ENCODE measurements around the gene CHSY3. TPM values are rescaled to one million over a fixed set of nuclear protein-coding genes. Genes with fewer than 3 reads are reported as not detected.

Gene CHSY3
- total RNA-seq, 4 donors from 2014 or later, result 0.77 to 22.1 (median 2.8) TPM; not detected in 1

DNA sequence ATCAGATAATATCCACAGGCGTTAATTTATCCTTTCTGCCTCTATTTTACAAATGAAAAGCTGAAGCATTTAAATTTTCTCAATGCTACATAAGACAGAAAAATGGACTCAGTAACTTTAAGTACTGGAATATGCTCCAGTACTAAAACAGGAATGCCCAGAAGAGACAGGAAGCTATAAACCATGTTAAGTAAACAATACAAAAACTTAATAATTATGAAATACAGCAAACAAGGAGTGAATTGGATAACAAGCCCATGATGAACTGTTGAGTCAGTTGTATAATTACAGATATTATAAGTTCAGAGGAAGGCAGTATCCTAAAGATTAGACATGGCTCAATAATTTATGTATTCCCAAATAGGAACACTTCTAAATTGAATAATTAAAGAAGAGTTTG lies 148.5 kb downstream of the CHSY3 start:
- no peaks in the 10 kb centered on the region for H3K4me1 ChIP-seq
- H3K27me3 ChIP-seq, result no peaks in the 10 kb centered on the region
- no peaks in the 10 kb centered on the region for H3K9me3 ChIP-seq
- TF ChIP-seq, protein P1, sequence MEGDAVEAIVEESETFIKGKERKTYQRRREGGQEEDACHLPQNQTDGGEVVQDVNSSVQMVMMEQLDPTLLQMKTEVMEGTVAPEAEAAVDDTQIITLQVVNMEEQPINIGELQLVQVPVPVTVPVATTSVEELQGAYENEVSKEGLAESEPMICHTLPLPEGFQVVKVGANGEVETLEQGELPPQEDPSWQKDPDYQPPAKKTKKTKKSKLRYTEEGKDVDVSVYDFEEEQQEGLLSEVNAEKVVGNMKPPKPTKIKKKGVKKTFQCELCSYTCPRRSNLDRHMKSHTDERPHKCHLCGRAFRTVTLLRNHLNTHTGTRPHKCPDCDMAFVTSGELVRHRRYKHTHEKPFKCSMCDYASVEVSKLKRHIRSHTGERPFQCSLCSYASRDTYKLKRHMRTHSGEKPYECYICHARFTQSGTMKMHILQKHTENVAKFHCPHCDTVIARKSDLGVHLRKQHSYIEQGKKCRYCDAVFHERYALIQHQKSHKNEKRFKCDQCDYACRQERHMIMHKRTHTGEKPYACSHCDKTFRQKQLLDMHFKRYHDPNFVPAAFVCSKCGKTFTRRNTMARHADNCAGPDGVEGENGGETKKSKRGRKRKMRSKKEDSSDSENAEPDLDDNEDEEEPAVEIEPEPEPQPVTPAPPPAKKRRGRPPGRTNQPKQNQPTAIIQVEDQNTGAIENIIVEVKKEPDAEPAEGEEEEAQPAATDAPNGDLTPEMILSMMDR (IDR thresholded peaks at IDR 0.05), result no peak
- no peak for TF ChIP-seq POLR2A (IDR thresholded peaks at IDR 0.05)
- DNase-seq, result no peak
- no peaks in the 10 kb centered on the region for H3K36me3 ChIP-seq
- no peak overlapping the region for H3K27ac ChIP-seq
- intact Hi-C loops (cut with DNase I; ENCODE audit: low total_unique reads), result no loop called here
- no peak overlapping the region for H3K4me3 ChIP-seq

DNA sequence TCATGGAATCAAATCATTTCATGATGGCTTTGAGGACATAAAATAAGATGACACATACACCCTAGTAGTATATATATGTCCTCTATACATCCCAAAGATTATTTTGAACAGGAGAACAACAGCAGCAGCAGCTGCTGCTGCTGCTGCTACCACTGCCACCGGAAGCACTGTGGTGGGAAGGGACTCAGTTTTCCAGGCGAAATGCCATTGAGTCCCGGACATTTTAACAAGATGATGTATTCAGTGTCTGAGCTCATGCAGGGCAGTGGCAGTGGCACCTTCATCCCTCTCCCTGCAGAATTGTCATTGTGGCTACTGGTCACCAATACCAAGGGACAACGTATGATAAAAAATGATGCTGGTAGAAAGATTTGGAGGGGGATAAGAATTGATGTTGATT lies 151.3 kb downstream of the CHSY3 start:
- Histone ChIP-seq H3K4me1 (no peaks in the 10 kb centered on the region), H3K27me3 (no peaks in the 10 kb centered on the region), H3K9me3 (no peaks in the 10 kb centered on the region), H3K27ac (no peak overlapping the region), H3K36me3 (no peaks in the 10 kb centered on the region), H3K4me3 (no peak overlapping the region)
- intact Hi-C loops (cut with DNase I; ENCODE audit: low total_unique reads), result no loop called here
- TF ChIP-seq POLR2A (IDR thresholded peaks at IDR 0.05), result no peak
- TF ChIP-seq, protein P1 (IDR thresholded peaks at IDR 0.05), result no peak
- no peak for DNase-seq

GRCh38 chr5:130061746-130062145 lies 157.5 kb downstream of the CHSY3 start:
- Histone ChIP-seq H3K27me3 (no peaks in the 10 kb centered on the region), H3K4me1 (no peaks in the 10 kb centered on the region), H3K4me3 (no peak overlapping the region), H3K9me3 (no peaks in the 10 kb centered on the region), H3K27ac (no peak overlapping the region), H3K36me3 (no peaks in the 10 kb centered on the region)
- intact Hi-C loops (cut with DNase I; ENCODE audit: low total_unique reads), result no loop called here
- no peak for DNase-seq
- TF ChIP-seq, protein P1 (IDR thresholded peaks at IDR 0.05), result no peak
- no peak for TF ChIP-seq POLR2A (IDR thresholded peaks at IDR 0.05)

GRCh38 chr5:130063603-130064002 lies 159.3 kb downstream of the CHSY3 start:
- no peak overlapping the region for H3K4me3 ChIP-seq
- H3K27ac ChIP-seq, result no peak overlapping the region
- TF ChIP-seq, protein P1 (IDR thresholded peaks at IDR 0.05), result no peak
- TF ChIP-seq POLR2A (IDR thresholded peaks at IDR 0.05), result no peak
- no peaks in the 10 kb centered on the region for H3K27me3 ChIP-seq
- no peaks in the 10 kb centered on the region for H3K9me3 ChIP-seq
- no peaks in the 10 kb centered on the region for H3K4me1 ChIP-seq
- intact Hi-C loops (cut with DNase I; ENCODE audit: low total_unique reads), result no loop called here
- no peaks in the 10 kb centered on the region for H3K36me3 ChIP-seq
- DNase-seq, result no peak

- Histone ChIP-seq H3K9me3 (no peaks in the 10 kb centered on the region), H3K4me1 (no peaks in the 10 kb centered on the region), H3K4me3 (no peak overlapping the region), H3K27ac (no peak overlapping the region), H3K27me3 (no peaks in the 10 kb centered on the region), H3K36me3 (no peaks in the 10 kb centered on the region)
- intact Hi-C loops (cut with DNase I; ENCODE audit: low total_unique reads), result no loop called here
- TF ChIP-seq POLR2A (IDR thresholded peaks at IDR 0.05), result no peak
- TF ChIP-seq, protein P1 (IDR thresholded peaks at IDR 0.05), result no peak
- no peak for DNase-seq
These were observed 160.2 kb downstream of the CHSY3 start for GRCh38 chr5:130064484-130064883.
